Vein endothelial cell (primary cell): Measurements from ENCODE around the gene EEF1AKMT3. TPM values are rescaled to one million over a fixed set of nuclear protein-coding genes. Genes with fewer than 3 reads are reported as not detected.
A peak's percentile ranks its signal among the peaks of the same experiment; 100 is the strongest.

Experiments
- small RNA-seq: library from RNA; depleted of rRNA; stranded (forward); fragments of <200 nt; gene quantifications from one replicate; pipeline ENCODE3, GENCODE V24; 2012
- total RNA-seq: library from RNA; depleted of rRNA; stranded (reverse); fragments of >200 nt; gene quantifications from 2 replicates; pipeline ENCODE4 v1.2.3, GENCODE V29; 2012

Gene EEF1AKMT3
- total RNA-seq, result 8.8 and 10.5 TPM in 2 replicates

GRCh38 chr12:57772429-57773322, at the start of gene EEF1AKMT3:
TSS of gene EEF1AKMT3 (plus strand) at chr12:57772614. CDS start at chr12:57772725, 111 bp downstream.

GRCh38 chr12:57738661-57739237, 33.7 kb upstream of the EEF1AKMT3 start, which contains the start of gene AGAP2:
TSS of gene AGAP2 (minus strand) at chr12:57738742. CDS start at chr12:57738246, 496 bp downstream.

GRCh38 chr12:57744777-57745484, 27.5 kb upstream of the EEF1AKMT3 start, which contains the start of gene TSPAN31:
TSS of gene TSPAN31 (plus strand) at chr12:57745039. CDS start at chr12:57745155, 116 bp downstream.

GRCh38 chr12:57751788-57752667, 20.4 kb upstream of the EEF1AKMT3 start, which contains the start of gene CDK4:
TSS of gene CDK4 (minus strand) at chr12:57752310. CDS start at chr12:57751717, 593 bp downstream.

GRCh38 chr12:57754411-57755193, 17.8 kb upstream of the EEF1AKMT3 start, which contains the start of gene MARCHF9:
TSS of gene MARCHF9 (plus strand) at chr12:57755103. CDS start at chr12:57755529, 426 bp downstream.

GRCh38 chr12:57766464-57767304, 5.7 kb upstream of the EEF1AKMT3 start, which contains the start of gene CYP27B1:
TSS of gene CYP27B1 (minus strand) at chr12:57767078. CDS start at chr12:57767041, 37 bp downstream.

GRCh38 chr12:57771873-57772428, 463 bp upstream of the EEF1AKMT3 start, which contains the start of gene METTL1:
TSS of gene METTL1 (minus strand) at chr12:57772105. CDS start at chr12:57772083, 22 bp downstream.

GRCh38 chr12:57782608-57783465, 10.4 kb downstream of the EEF1AKMT3 start, which contains the start of gene TSFM:
TSS of gene TSFM (plus strand) at chr12:57782787. CDS start at chr12:57782802, 15 bp downstream.

Small RNA genes lying within 50 kb of the gene (small RNA-seq; reads per million reads assigned to genes)
- gene MIR26A2 (2.2 reads per million, percentile 82 among the genes with 10 or more reads in this experiment), gene RNU6-1083P (not detected)

Other genes with a start within 250 kb of the EEF1AKMT3 start
- 9.3 and 12.7 TPM in 2 replicates for gene MBD6, start 249.8 kb upstream of the EEF1AKMT3 start, total RNA-seq
- gene DCTN2, start 225.4 kb upstream of the EEF1AKMT3 start, total RNA-seq, result 145 and 151 TPM in 2 replicates
- not detected in 2 replicates for gene KIF5A, start 222.6 kb upstream of the EEF1AKMT3 start, total RNA-seq
- 9.1 and 9.6 TPM in 2 replicates for gene PIP4K2C, start 181.4 kb upstream of the EEF1AKMT3 start, total RNA-seq
- gene DTX3, start 167.8 kb upstream of the EEF1AKMT3 start, total RNA-seq, result 0.48 and 1.3 TPM in 2 replicates
- 0.10 and 0.98 TPM in 2 replicates for gene ARHGEF25, start 161.2 kb upstream of the EEF1AKMT3 start, total RNA-seq
- not detected in 2 replicates for gene B4GALNT1, start 139.4 kb upstream of the EEF1AKMT3 start, total RNA-seq
- gene OS9, start 78.5 kb upstream of the EEF1AKMT3 start, total RNA-seq, result 182 and 199 TPM in 2 replicates
- gene AGAP2, start 33.9 kb upstream of the EEF1AKMT3 start, total RNA-seq, result 0.29 and 0.33 TPM in 2 replicates
- 33.3 and 47.4 TPM in 2 replicates for gene TSPAN31, start 27.6 kb upstream of the EEF1AKMT3 start, total RNA-seq
- gene CDK4, start 20.3 kb upstream of the EEF1AKMT3 start, total RNA-seq, result 215 and 222 TPM in 2 replicates
- 2.7 and 7.5 TPM in 2 replicates for gene MARCHF9, start 17.5 kb upstream of the EEF1AKMT3 start, total RNA-seq
- under 0.01 and 0.67 TPM in 2 replicates for gene CYP27B1, start 5.5 kb upstream of the EEF1AKMT3 start, total RNA-seq
- 5.9 TPM in 2 replicates for gene METTL1, start 509 bp upstream of the EEF1AKMT3 start, total RNA-seq
- gene TSFM, start 10.2 kb downstream of the EEF1AKMT3 start, total RNA-seq, result 15.7 and 17.4 TPM in 2 replicates
- gene AVIL, start 46.1 kb downstream of the EEF1AKMT3 start, total RNA-seq, result 0.98 and 1.1 TPM in 2 replicates
- 81.9 and 99.9 TPM in 2 replicates for gene CTDSP2, start 74.1 kb downstream of the EEF1AKMT3 start, total RNA-seq
- gene ATP23, start 169.0 kb downstream of the EEF1AKMT3 start, total RNA-seq, result 5.1 and 5.6 TPM in 2 replicates